T-helper 2 cell treated with Interferon-gamma antibody and Interleukin-4, amounts not matched to agents 5 μg/mL and 100 μg/mL, for 36 hours (primary cell): ENCODE measurements around the gene ZNF516.

ENCODE experiments used
- DNase-seq: peaks from one replicate; pipeline ENCODE4 v3.0.0; 2021; ENCODE audit warnings: low spot score
- H3K27ac Mint-ChIP-seq: one replicate; pipeline ENCODE4 v1.8.0; 2021; ENCODE audit warnings: mild to moderate bottlenecking, mixed read lengths
- H3K27me3 Mint-ChIP-seq: one replicate; pipeline ENCODE4 v1.8.0; 2021; ENCODE audit warnings: low read depth, mixed read lengths
- H3K36me3 Mint-ChIP-seq: one replicate; pipeline ENCODE4 v1.8.0; 2021; ENCODE audit warnings: low read depth, mixed read lengths
- H3K4me1 Mint-ChIP-seq: one replicate; pipeline ENCODE4 v1.8.0; 2021; ENCODE audit warnings: low read depth, mixed read lengths
- H3K4me3 Mint-ChIP-seq: one replicate; pipeline ENCODE4 v1.8.0; 2022; ENCODE audit warnings: mild to moderate bottlenecking, moderate library complexity, mixed read lengths
- H3K9me3 Mint-ChIP-seq: one replicate; pipeline ENCODE4 v1.8.0; 2021; ENCODE audit warnings: mixed read lengths

ZNF516 gene

GRCh38 chr18:76490670-76491472, 4.2 kb downstream of the ZNF516 start:
- H3K4me3 Mint-ChIP-seq: peak overlapping the region; percentile 85
- no peaks in the 10 kb centered on the region for H3K9me3 Mint-ChIP-seq
- H3K27ac Mint-ChIP-seq: peak overlapping the region; percentile 55
- peaks cover 2% of the 10 kb centered on the region for H3K36me3 Mint-ChIP-seq
- DNase-seq: peak; percentile 18
- H3K4me1 Mint-ChIP-seq: peaks cover 26% of the 10 kb centered on the region
- H3K27me3 Mint-ChIP-seq: peaks cover 73% of the 10 kb centered on the region

- Mint-ChIP-seq H3K36me3 (peaks cover 2% of the 10 kb centered on the region), H3K27me3 (peaks cover 68% of the 10 kb centered on the region), H3K4me1 (peaks cover 23% of the 10 kb centered on the region), H3K9me3 (no peaks in the 10 kb centered on the region), H3K4me3 (peak overlapping the region; percentile 36), H3K27ac (no peak overlapping the region)
- no peak for DNase-seq
Measured at GRCh38 chr18:76490033-76490432, 5.0 kb downstream of the ZNF516 start.

GRCh38 chr18:76489081-76489480, 6.0 kb downstream of the ZNF516 start:
- Mint-ChIP-seq H3K4me1 (peaks cover 19% of the 10 kb centered on the region), H3K36me3 (peaks cover 2% of the 10 kb centered on the region), H3K27ac (no peak overlapping the region), H3K27me3 (peaks cover 68% of the 10 kb centered on the region), H3K4me3 (no peak overlapping the region), H3K9me3 (no peaks in the 10 kb centered on the region)
- DNase-seq: no peak

- Mint-ChIP-seq H3K27ac (no peak overlapping the region), H3K4me3 (no peak overlapping the region), H3K36me3 (peaks cover 2% of the 10 kb centered on the region), H3K9me3 (no peaks in the 10 kb centered on the region), H3K4me1 (peaks cover 10% of the 10 kb centered on the region), H3K27me3 (peaks cover 59% of the 10 kb centered on the region)
- DNase-seq: no peak
Measured at GRCh38 chr18:76488190-76488589, 6.9 kb downstream of the ZNF516 start.

- Mint-ChIP-seq H3K27me3 (peaks cover 56% of the 10 kb centered on the region), H3K27ac (no peak overlapping the region), H3K9me3 (no peaks in the 10 kb centered on the region), H3K4me3 (no peak overlapping the region), H3K4me1 (peaks cover 10% of the 10 kb centered on the region), H3K36me3 (peaks cover 2% of the 10 kb centered on the region)
- DNase-seq: no peak
Measured at GRCh38 chr18:76487782-76488181, 7.3 kb downstream of the ZNF516 start.

GRCh38 chr18:76487070-76487469, 8.0 kb downstream of the ZNF516 start:
- Mint-ChIP-seq H3K27me3 (peaks cover 55% of the 10 kb centered on the region), H3K4me3 (no peak overlapping the region), H3K4me1 (peaks cover 6% of the 10 kb centered on the region), H3K36me3 (no peaks in the 10 kb centered on the region), H3K27ac (no peak overlapping the region), H3K9me3 (no peaks in the 10 kb centered on the region)
- DNase-seq: no peak

GRCh38 chr18:76486574-76486973, 8.5 kb downstream of the ZNF516 start:
- Mint-ChIP-seq H3K4me1 (peaks cover 6% of the 10 kb centered on the region), H3K36me3 (no peaks in the 10 kb centered on the region), H3K27ac (no peak overlapping the region), H3K4me3 (no peak overlapping the region), H3K9me3 (no peaks in the 10 kb centered on the region), H3K27me3 (peaks cover 53% of the 10 kb centered on the region)
- no peak for DNase-seq

GRCh38 chr18:76486038-76486437, 9.0 kb downstream of the ZNF516 start:
- Mint-ChIP-seq H3K27me3 (peaks cover 53% of the 10 kb centered on the region), H3K4me1 (peaks cover 6% of the 10 kb centered on the region), H3K4me3 (no peak overlapping the region), H3K9me3 (no peaks in the 10 kb centered on the region), H3K36me3 (no peaks in the 10 kb centered on the region), H3K27ac (no peak overlapping the region)
- no peak for DNase-seq

GRCh38 chr18:76484749-76485387, 10.2 kb downstream of the ZNF516 start:
- no peak for DNase-seq
- Mint-ChIP-seq H3K4me3 (no peak overlapping the region), H3K27me3 (peaks cover 42% of the 10 kb centered on the region), H3K27ac (no peak overlapping the region), H3K9me3 (no peaks in the 10 kb centered on the region), H3K36me3 (no peaks in the 10 kb centered on the region), H3K4me1 (peaks cover 2% of the 10 kb centered on the region)

GRCh38 chr18:76483780-76484179, 11.3 kb downstream of the ZNF516 start:
- DNase-seq: no peak
- H3K27me3 Mint-ChIP-seq: peaks cover 31% of the 10 kb centered on the region
- H3K4me1 Mint-ChIP-seq: peaks cover 2% of the 10 kb centered on the region
- no peak overlapping the region for H3K4me3 Mint-ChIP-seq
- no peak overlapping the region for H3K27ac Mint-ChIP-seq
- H3K36me3 Mint-ChIP-seq: no peaks in the 10 kb centered on the region
- no peaks in the 10 kb centered on the region for H3K9me3 Mint-ChIP-seq

GRCh38 chr18:76482971-76483691, 11.9 kb downstream of the ZNF516 start:
- no peak overlapping the region for H3K4me3 Mint-ChIP-seq
- no peaks in the 10 kb centered on the region for H3K9me3 Mint-ChIP-seq
- H3K36me3 Mint-ChIP-seq: no peaks in the 10 kb centered on the region
- DNase-seq: no peak
- H3K4me1 Mint-ChIP-seq: peaks cover 2% of the 10 kb centered on the region
- no peak overlapping the region for H3K27ac Mint-ChIP-seq
- H3K27me3 Mint-ChIP-seq: peaks cover 26% of the 10 kb centered on the region

GRCh38 chr18:76482267-76482666, 12.8 kb downstream of the ZNF516 start:
- H3K9me3 Mint-ChIP-seq: no peaks in the 10 kb centered on the region
- H3K27ac Mint-ChIP-seq: no peak overlapping the region
- no peak for DNase-seq
- H3K4me3 Mint-ChIP-seq: no peak overlapping the region
- peaks cover 4% of the 10 kb centered on the region for H3K4me1 Mint-ChIP-seq
- peaks cover 26% of the 10 kb centered on the region for H3K27me3 Mint-ChIP-seq
- no peaks in the 10 kb centered on the region for H3K36me3 Mint-ChIP-seq

GRCh38 chr18:76480913-76481312, 14.1 kb downstream of the ZNF516 start:
- H3K27ac Mint-ChIP-seq: no peak overlapping the region
- no peak for DNase-seq
- H3K27me3 Mint-ChIP-seq: peaks cover 27% of the 10 kb centered on the region
- no peaks in the 10 kb centered on the region for H3K9me3 Mint-ChIP-seq
- H3K36me3 Mint-ChIP-seq: no peaks in the 10 kb centered on the region
- no peak overlapping the region for H3K4me3 Mint-ChIP-seq
- H3K4me1 Mint-ChIP-seq: peaks cover 8% of the 10 kb centered on the region
